Suprapubic skin (tissue), 3 donors: ENCODE data around the gene SSH3.

ENCODE experiments used
- CTCF ChIP-seq, 2 donors: fragments of 200-600 bp in 1 of 2; fragments of 450-650 bp in 1 of 2; sonication (generic) in 1 of 2; IDR thresholded peaks; one replicate each; pipeline ENCODE4 v1.5.1; 2016 to 2019; ENCODE audit warnings: antibody characterized with exemption in 2 of 2, mild to moderate bottlenecking in 1 of 2, moderate library complexity in 1 of 2
- POLR2AphosphoS5 ChIP-seq, 3 donors: sonication (generic); formaldehyde crosslinking; IDR thresholded peaks; one replicate each; pipeline ENCODE4 v1.6.1; 2017; ENCODE audit warnings: antibody characterized with exemption in 3 of 3

GRCh38 chr11:67353317-67354074 lies 50.2 kb downstream of the SSH3 start, which contains the start of gene POLD4:
- TF ChIP-seq CTCF (IDR thresholded peaks at IDR 0.05), result no peak
- TF ChIP-seq POLR2AphosphoS5 (IDR thresholded peaks at IDR 0.05), result peak; percentile 29 to 55 (median 32)
